GM19395 (cell line): ENCODE data around the gene USP21.
A peak's percentile ranks its signal among the peaks of the same experiment; 100 is the strongest.

Source experiments
- ATAC-seq: cut with Tn5 transposase; IDR thresholded peaks from one replicate; pipeline ENCODE4 v1.9.1; 2021; ENCODE audit warnings: mild to moderate bottlenecking, moderate library complexity; ENCODE audit not compliant: unreplicated experiment

The USP21 gene

DNA sequence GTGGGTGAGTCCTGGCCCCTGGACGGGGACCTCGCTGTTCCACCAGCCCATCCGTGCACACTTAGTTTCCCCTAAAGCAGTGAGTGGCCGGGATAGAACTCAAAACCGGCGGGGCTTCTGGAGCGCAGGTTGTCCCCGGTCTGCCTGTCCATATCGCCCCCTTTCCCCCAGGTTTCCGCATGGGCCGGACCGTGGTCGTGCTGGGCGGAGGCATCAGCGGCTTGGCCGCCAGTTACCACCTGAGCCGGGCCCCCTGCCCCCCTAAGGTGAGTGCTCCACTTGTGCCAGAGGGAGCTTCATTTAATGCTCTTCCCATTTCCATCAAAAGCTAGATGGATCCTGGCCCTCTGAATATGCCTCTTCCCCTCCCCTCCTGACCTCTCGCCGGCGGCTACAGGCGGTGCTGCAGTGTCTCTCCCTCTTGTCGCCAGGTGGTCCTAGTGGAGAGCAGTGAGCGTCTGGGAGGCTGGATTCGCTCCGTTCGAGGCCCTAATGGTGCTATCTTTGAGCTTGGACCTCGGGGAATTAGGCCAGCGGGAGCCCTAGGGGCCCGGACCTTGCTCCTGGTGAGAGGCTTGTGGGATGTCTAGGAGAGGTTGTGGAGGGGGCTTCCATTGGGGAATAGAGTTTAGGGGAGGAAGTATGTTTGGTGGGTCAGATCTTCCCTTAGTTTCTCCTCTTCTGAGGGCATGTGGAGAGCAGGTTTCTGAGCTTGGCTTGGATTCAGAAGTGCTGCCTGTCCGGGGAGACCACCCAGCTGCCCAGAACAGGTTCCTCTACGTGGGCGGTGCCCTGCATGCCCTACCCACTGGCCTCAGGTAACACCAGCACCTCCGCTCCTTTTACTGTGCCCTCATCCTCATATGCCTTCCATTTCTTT, 7.6 kb downstream of the USP21 start:
- peak; percentile 9 for ATAC-seq

DNA sequence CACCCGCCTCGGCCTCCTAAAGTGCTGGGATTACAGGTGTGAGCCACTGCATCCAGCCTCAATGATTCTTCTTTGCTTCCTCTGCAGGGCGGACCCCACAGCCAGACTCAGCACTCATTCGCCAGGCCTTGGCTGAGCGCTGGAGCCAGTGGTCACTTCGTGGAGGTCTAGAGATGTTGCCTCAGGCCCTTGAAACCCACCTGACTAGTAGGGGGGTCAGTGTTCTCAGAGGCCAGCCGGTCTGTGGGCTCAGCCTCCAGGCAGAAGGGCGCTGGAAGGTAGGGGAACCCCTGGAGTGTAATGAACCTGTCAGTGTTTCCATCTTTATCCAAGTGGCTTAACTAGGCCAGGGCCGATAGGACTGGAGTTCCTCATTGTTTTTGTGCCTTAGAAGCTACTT, 9.6 kb downstream of the USP21 start:
- no peak for ATAC-seq

DNA sequence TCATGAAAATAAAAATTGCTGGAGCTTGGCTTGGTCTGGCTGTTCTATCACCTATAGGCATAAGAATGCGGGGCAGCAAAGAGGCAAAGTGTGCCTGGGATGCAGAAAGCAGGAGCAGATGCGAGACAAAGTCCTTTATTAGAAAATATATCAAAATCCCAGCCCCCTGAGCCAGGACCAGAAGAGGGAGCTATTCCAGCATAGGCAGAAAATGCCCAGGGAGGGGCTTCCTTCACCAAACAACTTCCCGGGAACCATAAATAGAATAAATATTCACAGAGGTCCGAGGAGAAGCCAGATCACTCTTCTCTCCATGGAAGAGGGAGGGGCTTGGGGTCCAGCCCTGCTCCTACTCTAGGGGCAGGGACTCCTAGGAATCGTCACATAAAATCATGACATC, 11.9 kb downstream of the USP21 start:
- ATAC-seq = no peak

DNA sequence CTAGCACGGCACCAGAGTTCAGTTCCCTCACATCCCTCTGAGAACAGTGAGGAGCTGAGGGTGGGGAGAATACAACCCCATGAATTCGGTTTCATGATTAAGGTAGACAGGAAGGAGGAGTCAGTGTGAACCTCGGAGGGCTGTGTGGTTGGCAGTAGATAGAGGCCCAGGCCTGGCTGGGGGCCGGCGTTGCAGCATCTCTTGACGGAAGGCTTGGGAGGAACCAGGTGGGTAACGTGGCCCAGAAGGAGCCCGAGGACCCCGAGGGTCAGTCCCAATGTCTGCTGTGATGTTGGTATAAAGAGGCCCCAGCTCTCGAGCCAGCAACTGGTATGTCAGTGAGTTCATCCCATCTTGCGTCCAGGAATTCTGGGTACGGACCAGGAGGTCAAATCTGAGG, 12.4 kb downstream of the USP21 start:
- no peak for ATAC-seq

DNA sequence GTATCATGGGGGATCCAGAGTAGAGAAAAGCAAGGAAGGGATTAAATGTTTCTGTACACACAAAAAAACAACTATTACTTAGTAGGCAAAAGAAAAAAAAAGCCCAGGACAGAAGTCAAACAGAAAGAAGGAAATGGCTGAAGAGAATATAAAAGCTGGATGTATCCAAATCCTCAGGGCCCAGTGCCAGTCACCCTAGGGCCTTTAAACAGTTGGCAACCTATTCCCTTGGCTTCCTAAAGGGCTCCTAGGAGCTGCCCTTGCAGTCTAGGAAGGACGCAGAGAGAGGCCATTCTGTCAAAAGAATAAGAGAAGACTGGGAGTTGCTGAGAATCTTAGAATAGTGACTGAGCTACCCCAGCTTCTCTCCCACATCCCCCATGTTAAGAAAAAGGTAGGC, 13.0 kb downstream of the USP21 start:
- ATAC-seq = no peak

DNA sequence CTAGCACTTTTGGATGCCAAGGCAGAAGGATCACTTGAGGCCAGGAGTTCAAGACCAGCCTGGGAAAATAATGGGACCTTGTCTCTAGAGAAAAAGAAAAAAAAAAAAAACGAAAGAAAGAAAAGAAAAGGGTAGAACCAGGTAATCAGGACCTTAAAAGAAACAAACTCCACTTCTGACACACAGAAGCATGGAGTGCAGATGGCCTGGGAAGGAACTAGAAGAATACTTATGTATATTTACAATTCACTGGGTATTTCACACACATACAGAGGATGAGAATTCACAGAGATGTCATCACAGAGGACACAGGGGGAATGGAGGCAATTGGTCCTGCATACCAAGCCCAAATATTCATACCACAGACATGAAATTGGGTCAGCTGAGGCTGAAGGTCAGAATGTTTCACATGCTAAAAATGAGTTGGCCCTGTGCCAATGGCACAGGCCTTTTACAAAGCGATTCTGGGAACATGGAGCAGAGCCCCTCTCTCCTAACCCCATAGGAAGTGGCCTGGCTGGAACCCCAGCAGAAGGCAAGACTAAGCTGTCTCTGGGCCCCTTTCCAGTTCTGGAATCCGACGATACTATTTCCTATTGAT, 13.6 kb downstream of the USP21 start:
- no peak for ATAC-seq

DNA sequence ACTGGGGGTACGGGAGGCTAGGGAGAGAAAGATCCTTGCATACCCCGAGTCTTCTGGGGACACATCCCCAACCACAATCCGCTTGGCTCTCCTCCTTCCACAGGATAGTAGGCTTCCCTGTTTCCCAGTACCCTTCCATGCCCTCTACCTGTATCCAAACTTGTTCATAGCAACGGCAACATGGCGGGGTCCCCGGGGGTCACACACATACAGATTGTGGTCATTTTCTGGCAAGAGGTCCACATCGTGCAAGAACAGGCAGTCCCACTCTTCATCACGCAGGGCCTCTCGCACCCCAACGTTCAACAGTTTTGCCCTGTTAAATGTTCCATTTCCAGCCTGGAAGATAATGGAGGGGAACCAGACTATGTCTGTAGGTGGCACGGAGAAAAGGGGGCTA, 14.4 kb downstream of the USP21 start:
- no peak for ATAC-seq

DNA sequence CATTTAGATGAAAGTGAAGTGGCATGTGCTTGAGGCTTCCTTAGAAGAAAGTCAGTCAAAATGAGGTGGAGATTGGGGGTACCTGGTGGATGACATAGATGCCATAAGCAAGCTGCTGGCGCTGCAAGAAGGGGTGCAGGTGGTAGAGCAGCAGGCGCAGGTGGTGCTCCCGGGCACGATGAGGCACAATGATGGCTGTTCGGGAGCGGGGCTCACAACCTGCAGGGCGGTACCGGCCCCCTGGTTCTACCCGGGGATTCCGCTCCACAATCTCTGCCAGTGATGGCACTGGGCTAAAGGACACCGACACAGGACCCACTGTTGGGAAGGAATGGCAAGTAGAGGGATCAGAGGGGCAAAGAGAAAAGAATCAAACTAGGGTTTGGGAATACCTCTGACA, 15.6 kb downstream of the USP21 start:
- no peak for ATAC-seq

DNA sequence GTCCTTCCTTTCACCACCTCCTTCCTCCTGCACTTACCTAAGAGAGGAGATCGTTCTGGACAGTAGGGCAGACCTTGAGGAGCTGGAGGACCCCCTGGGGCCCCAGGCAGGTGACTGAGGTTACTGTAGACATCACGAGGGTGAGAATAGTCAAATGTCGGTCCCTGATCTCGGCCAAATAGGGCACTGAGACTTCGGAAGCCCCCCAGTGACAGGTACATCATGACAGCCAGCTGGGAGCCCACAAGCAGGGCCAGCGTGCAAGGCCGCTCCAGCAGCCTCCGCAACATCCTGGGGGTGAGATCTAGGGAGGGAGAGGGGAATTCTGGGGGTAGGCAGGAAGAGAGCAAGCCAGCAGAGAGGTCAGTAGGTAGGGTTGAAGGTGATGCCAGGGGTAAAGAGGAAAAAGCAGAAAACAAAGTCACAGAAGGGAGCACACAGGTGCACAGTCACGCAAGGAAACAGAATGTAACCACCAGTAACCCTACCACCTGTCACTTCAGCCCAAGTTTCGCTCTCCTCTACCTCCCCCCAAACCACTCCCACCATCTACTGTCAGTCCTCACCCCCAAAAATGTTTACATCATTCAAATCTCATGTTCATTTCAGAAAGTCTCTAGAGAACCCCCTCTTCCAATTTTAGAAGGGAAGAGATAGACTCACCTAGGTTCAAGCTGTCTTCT, 16.6 kb downstream of the USP21 start:
- ATAC-seq = no peak

DNA sequence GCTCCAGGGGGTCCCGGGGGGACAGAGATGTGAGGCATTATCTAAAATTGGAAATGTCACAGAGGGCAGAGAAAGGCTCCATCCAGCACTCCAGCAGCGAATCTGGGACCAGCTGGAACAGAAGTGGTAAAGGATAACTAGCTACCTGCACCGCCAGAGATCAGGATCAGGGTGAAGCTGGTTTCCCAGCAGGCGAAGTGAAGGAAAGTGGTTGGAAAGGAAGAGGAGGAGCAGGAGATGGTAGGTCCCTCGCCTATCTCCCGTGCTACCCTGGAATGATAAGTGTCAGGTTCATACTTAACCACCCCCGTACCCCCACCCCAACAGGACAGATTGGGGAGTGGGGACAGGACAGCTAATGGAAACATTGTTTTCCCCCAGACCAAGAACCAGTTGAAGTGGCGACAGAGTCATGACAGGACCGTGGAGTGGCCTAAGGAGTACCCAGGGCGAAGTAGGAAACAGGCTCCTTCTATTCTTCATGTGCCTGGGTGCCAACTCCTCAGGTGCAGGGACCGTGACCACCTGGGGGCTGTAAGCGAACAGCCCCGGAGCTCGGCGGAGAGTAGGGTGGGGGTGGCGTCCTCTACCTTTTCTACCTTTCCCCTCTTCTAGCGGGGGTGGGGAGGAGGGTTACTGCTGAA, 17.3 kb downstream of the USP21 start:
- no peak for ATAC-seq

DNA sequence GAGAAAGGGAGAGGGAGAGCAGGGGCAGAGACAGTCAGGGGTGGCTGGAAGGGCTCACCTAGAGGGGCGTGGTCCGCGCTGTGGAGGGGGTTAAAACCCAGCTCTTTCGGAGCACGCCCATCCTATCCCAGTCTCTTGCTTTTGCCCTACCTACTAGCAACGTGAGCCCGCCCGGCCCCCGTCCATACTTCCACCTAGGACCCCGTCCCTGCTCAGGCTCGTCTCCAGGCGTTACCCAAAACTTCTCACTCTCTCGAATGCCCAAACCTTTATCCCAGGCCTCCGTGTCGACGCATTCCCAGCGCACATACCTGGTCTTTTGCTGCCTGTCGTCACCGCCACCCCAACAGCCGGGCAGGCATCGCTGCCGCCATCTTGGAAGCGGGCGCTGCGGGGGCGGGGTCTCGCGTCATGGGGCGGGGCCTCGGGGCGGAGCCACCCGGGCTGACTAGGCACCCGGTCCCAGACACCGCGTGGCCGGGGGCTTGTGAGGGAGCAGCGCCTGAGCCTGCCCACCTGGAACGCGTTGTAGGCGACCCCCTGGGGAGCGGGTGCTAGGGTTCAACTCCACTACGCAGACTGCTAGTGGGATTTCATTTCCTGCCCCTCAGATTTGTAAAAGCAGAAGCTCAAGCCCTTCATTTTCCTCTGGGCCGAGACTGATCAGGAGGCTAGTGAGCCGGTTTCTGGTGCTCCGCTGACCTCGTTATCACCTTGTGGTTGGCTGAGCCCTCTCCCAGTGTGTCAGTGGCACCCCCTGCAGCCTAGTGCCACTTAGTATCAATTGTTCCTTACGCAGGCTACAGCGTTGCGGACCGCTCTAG, 18.0 kb downstream of the USP21 start, which contains the start of gene B4GALT3:
Gene B4GALT3 (minus strand): TSS at position 396 of the 824 bp plus-strand sequence. CDS start 1,447 bp downstream, outside the sequence.
- peak; percentile 79 for ATAC-seq

DNA sequence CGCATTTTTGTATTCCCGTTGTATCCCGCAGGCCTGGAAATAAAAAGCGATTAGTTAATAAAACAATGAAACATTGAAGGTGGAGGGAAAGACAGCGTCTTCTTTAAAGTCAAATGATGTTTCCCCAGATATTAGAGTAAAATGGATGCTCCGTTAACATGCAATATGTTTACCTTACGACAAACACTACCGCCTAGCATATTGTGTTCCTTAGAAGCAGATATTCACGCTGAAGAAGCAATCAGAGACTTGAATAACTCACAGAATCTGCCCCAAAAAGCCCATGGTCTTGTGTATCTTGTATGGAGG, 18.6 kb downstream of the USP21 start:
- no peak for ATAC-seq

DNA sequence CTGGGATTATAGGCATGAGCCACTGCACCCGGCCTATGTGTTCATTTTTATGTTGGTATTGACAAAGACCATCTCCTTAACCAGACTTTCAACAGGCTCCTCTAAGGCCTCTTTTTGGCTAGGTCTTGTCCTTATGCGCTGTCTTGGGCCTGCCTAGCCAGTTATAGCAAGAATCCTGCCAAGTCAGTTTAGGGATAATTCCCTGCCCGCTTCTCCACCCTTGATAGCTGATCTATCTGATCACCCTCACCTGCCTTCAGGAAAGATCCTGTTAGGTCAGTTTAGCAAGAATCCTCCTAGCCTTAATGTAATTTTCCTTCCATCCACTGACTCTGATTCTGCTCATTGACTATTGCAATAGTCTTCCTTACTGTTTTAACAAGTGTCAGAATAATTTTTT, 20.4 kb downstream of the USP21 start:
- no peak for ATAC-seq

DNA sequence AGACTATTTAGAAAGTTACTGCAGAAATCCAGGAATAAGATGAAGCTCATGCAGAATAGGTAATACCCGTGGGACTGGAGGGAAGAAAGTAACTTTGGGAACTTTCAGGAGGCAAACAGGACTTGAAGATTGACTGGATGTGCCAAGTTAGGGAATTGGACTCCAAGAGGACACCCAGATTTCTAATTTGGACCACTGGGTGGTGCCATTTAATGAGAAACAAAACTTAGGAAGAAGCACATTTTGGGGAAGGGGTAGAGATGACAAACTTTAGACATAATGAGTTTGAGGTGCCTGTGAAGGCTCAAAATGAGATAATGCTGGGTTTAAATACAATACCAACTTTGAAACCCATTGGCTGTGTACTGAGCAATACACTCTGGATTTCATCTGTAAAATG, 21.3 kb downstream of the USP21 start:
- ATAC-seq = no peak

DNA sequence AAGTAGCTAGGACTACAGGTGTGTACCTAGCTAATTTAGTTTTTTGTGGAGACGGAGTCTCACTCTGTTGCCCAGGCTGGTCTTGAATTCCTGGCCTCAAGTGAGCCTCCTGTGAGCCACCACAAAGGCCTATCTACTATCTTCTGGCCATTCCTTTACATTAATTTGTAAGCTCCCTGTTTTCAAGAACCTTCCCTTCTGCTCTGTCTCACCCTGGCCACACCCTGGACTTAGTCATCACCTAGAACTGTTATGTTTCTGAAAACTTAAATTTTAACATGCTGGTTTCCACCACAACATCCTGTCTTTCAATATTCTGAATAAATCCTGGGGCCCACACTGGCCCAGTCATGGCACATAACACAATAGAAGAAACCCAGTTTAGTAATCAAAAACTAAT, 22.9 kb downstream of the USP21 start:
- peak; percentile 47 for ATAC-seq

DNA sequence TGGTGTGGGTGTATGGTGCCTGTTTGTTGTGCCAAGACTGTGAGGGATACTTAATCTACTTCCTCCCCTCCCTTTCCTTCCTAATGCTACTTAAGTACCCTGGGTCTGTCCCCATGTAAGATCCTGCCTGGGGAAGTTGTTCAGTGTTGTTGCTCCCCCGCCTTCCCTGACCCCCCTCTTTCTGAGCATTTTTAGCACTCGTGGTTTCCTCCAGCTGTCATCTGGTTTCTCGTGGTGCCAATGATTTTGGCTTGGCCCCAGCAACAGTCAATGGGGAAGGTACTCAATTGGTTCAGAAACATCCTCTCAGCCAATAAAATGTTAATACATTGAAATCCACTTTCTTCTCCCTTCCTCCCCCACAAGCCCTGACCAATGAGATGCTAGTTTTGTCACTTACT, 26.0 kb downstream of the USP21 start:
- ATAC-seq = peak; percentile 74

DNA sequence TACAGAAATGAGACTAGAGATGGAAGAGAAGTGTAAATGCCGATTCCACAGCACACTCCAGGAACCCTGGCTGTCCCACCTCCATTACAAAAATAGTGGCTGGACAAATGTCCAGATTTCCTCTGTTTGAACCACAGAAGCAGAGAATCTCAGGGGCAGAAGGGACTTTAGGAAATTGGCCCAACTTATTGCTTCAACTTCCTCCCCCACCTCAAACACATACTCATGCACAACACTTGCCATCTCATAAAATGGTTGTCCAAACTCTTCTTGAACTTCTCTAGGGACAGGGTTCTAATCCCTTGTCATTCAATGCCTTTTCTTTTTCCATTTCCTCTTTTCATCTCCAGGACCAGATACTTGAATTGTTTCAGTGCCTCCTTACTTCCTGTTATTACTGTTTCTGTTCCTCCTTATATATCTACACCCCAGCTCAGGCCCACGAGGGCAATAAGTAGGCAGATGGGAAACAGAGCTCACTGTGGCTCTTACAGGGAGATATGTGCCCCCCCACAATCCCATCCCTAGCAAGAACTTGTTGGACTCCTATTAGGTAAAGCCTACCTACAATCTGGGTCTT, 26.5 kb downstream of the USP21 start:
- peak; percentile 33 for ATAC-seq

DNA sequence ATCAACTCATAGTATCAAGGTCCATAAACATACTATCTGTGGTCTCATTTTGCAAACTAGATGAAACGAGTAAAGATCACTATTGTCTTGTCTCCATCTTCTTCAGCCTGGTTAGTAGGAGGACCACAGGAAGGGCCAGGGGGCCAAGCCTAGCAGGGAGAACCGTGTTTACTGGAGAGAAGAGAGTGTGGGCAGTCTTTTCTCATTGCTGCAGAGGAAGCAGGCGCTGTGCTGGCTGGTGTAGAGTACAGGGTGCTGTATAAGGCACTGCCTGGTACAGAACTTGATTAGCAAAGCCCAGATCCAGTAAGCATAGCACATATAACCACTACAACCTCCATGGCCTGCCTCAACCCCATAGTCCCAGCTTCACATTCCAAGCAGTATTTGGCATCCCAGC, 28.0 kb downstream of the USP21 start:
- no peak for ATAC-seq

DNA sequence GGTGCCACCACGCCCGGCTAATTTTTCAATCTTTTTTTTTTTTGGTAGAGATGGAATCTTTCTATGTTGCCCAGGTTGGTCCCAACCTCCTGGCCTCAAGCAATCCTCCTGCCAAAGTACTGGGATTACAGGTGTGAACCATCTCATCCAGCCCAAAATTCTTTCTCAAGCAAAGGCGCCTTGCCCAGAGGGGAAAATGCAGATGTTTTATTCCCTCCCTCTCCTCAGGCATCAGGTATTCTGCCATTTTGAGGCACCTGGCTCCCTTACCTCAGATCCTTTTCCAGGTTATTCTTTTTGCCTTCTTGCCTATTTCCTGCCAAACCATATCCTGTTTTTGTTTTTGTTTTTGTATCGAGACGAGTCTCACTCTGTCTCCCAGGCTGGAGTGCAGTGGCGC, 29.1 kb downstream of the USP21 start:
- ATAC-seq = no peak

DNA sequence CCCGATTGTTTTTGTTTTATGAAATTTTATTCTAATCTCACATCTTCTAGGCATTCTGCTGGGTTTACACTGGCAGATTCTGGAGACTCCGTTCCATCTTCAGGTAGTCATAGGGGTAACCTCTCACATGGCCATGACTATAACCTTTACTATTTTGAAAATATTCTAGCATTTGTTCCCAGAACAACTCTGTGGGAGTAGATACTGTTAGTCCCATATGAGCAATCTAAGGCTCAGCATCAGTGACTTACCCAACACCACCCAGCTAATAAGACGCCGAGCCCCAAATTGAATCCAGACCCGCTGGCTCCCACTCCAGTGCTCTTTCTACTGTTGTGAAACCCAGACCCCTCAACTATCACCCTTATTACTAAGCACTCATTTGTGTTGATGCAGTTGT, 29.7 kb downstream of the USP21 start:
- ATAC-seq = no peak
